Central memory CD4-positive, alpha-beta T cell (primary cell): ENCODE data around the gene PLD1.
A peak's percentile ranks its signal among the peaks of the same experiment; 100 is the strongest.
"Not testable (repeated sequence)": the region's sequence is repeated elsewhere in the genome, so short reads cannot be mapped to it uniquely, and the experiment has no call there.

Experiments
- DNase-seq: peaks from one replicate; pipeline ENCODE4 v3.0.0; 2022

The PLD1 gene

GRCh38 chr3:171598990-171599389 lies 211.3 kb downstream of the PLD1 start:
- DNase-seq = no peak

- no peak for DNase-seq
Measured at GRCh38 chr3:171592786-171593185, 217.5 kb downstream of the PLD1 start.

- DNase-seq = no peak
Measured at GRCh38 chr3:171591070-171591469, 219.2 kb downstream of the PLD1 start.

- no peak for DNase-seq
Measured at GRCh38 chr3:171586274-171586673, 224.0 kb downstream of the PLD1 start.

GRCh38 chr3:171585039-171585438 lies 225.2 kb downstream of the PLD1 start:
- DNase-seq = no peak

GRCh38 chr3:171584100-171584499 lies 226.2 kb downstream of the PLD1 start:
- DNase-seq = no peak

GRCh38 chr3:171574556-171575240 lies 235.6 kb downstream of the PLD1 start:
- no peak for DNase-seq

GRCh38 chr3:171569571-171570132 lies 240.6 kb downstream of the PLD1 start:
- DNase-seq = no peak

GRCh38 chr3:171568766-171569165 lies 241.5 kb downstream of the PLD1 start:
- no peak for DNase-seq

GRCh38 chr3:171566803-171567422 lies 243.4 kb downstream of the PLD1 start:
- peak; percentile 44 for DNase-seq

GRCh38 chr3:171565481-171566058 lies 244.7 kb downstream of the PLD1 start:
- no peak for DNase-seq

- DNase-seq = no peak
Measured at GRCh38 chr3:171564748-171565480, 245.4 kb downstream of the PLD1 start.

GRCh38 chr3:171563298-171563697 lies 247.0 kb downstream of the PLD1 start:
- DNase-seq = no peak

GRCh38 chr3:171562459-171562858 lies 247.8 kb downstream of the PLD1 start:
- DNase-seq = not testable (repeated sequence)

GRCh38 chr3:171561596-171562323 lies 248.5 kb downstream of the PLD1 start:
- DNase-seq = no peak

- DNase-seq = no peak
Measured at GRCh38 chr3:171559586-171559985, 250.7 kb downstream of the PLD1 start.

- DNase-seq = no peak
Measured at GRCh38 chr3:171558188-171558696, 252.0 kb downstream of the PLD1 start.

- DNase-seq = no peak
Measured at GRCh38 chr3:171557173-171557572, 253.1 kb downstream of the PLD1 start.

GRCh38 chr3:171556574-171557145 lies 253.6 kb downstream of the PLD1 start:
- DNase-seq = no peak

GRCh38 chr3:171556148-171556547 lies 254.1 kb downstream of the PLD1 start:
- no peak for DNase-seq

- no peak for DNase-seq
Measured at GRCh38 chr3:171553086-171553485, 257.2 kb downstream of the PLD1 start.

GRCh38 chr3:171552531-171552930 lies 257.8 kb downstream of the PLD1 start:
- no peak for DNase-seq
